A549 (cell line): ENCODE results near the gene DCN. TPM values are rescaled to one million over a fixed set of nuclear protein-coding genes. Genes with fewer than 3 reads are reported as not detected.
A peak's percentile ranks its signal among the peaks of the same experiment; 100 is the strongest.

ENCODE experiments used
- ATAC-seq, 2 experiments: fragments of 200-7000 bp in 1 of 2; fragments of >200 bp in 1 of 2; cut with Nextera tagmentation in 1 of 2; cut with Tn5 transposase in 1 of 2; 3 replicates each; pipeline versions ENCODE4 v1.8.0 to v1.9.1; 2018 to 2020; ENCODE audit warnings: mild to moderate bottlenecking in 1 of 2, moderate library complexity in 1 of 2
- CTCF ChIA-PET: fragments of 300-600 bp; sonication (Branson Sonifier 250); formaldehyde crosslinking; extraction: SDS; loops from one replicate; lab custom pipeline; 2021; ENCODE audit warnings: antibody characterized with exemption, inconsistent platforms; lab: Yijun Ruan, JAX
- POLR2A ChIA-PET: fragments of 350-600 bp; formaldehyde crosslinking; extraction: SDS; loops from one replicate; lab custom pipeline; 2021; ENCODE audit warnings: antibody characterized with exemption, inconsistent platforms; lab: Yijun Ruan, JAX
- DNase-seq, 2 experiments: peaks; one replicate each; pipeline versions ENCODE4 v3.0.0 to v3.0.0-alpha.2; 2011 to 2016; ENCODE audit warnings: low read depth in 1 of 2, low spot score in 1 of 2
- FAIRE-seq: peaks from 2 replicates; lab custom pipeline; 2011; peaks lifted over from hg19 to GRCh38; lab: Jason Lieb, UNC
- H3K27ac ChIP-seq, 2 experiments: fragments of >200 bp; sonication (Bioruptor Twin); formaldehyde crosslinking; 3 replicates each; pipeline ENCODE4 v1.5.1; 2016 to 2017
- H3K4me1 ChIP-seq: fragments of >200 bp; sonication (Bioruptor Twin); formaldehyde crosslinking; 3 replicates; pipeline ENCODE4 v1.6.1; 2016
- H3K4me2 ChIP-seq: fragments of >200 bp; sonication (Bioruptor Twin); formaldehyde crosslinking; 3 replicates; pipeline ENCODE4 v1.6.1; 2016
- H3K4me3 ChIP-seq: fragments of >200 bp; sonication (Bioruptor Twin); formaldehyde crosslinking; 3 replicates; pipeline ENCODE4 v1.5.1; 2016
- H3K9me3 ChIP-seq: fragments of >200 bp; sonication (Bioruptor Twin); formaldehyde crosslinking; 3 replicates; pipeline ENCODE4 v1.6.1; 2016
- BCL3 ChIP-seq: fragments of >200 bp; sonication (Bioruptor Twin); formaldehyde crosslinking; IDR thresholded peaks from 3 replicates; pipeline ENCODE4 v1.6.1; 2016
- BHLHE40 ChIP-seq: IDR thresholded peaks from 2 replicates; pipeline ENCODE4 v1.6.1; 2012; ENCODE audit warnings: low read depth, low read length, inconsistent platforms
- CBX2 ChIP-seq: fragments of 200-600 bp; sonication (generic); IDR thresholded peaks from 2 replicates; pipeline ENCODE4 v1.6.1; 2016; ENCODE audit warnings: low read depth, mild to moderate bottlenecking, borderline replicate concordance
- CBX8 ChIP-seq: fragments of 200-600 bp; sonication (generic); IDR thresholded peaks from 2 replicates; pipeline ENCODE4 v1.6.1; 2016
- CHD4 ChIP-seq: fragments of 200-600 bp; sonication (generic); IDR thresholded peaks from 2 replicates; pipeline ENCODE4 v1.6.1; 2016; ENCODE audit warnings: antibody characterized with exemption, mild to moderate bottlenecking, borderline replicate concordance
- CTCF ChIP-seq: fragments of >200 bp; sonication (Bioruptor Twin); formaldehyde crosslinking; IDR thresholded peaks from 3 replicates; pipeline ENCODE4 v1.5.1; 2016
- E2F6 ChIP-seq: IDR thresholded peaks from 2 replicates; pipeline ENCODE4 v1.6.1; 2012; ENCODE audit warnings: low read depth, borderline replicate concordance
- ESRRA ChIP-seq: fragments of 150-350 bp; IDR thresholded peaks from 2 replicates; pipeline ENCODE4 v1.6.1; 2014; ENCODE audit warnings: mild to moderate bottlenecking, low read length, borderline replicate concordance
- FOSL2 ChIP-seq, 2 experiments: fragments of 450-650 bp in 1 of 2; fragments of >200 bp in 1 of 2; sonication (Bioruptor Twin) in 1 of 2; formaldehyde crosslinking; IDR thresholded peaks; 2 replicates each; pipeline versions ENCODE4 v1.5.0 to v1.6.1; 2016 to 2020; ENCODE audit warnings: mild to moderate bottlenecking in 1 of 2, moderate library complexity in 1 of 2
- GATA3 ChIP-seq: IDR thresholded peaks from 2 replicates; pipeline ENCODE4 v1.6.1; 2012; ENCODE audit warnings: borderline replicate concordance
- HEYL ChIP-seq: fragments of 250-450 bp; sonication (Bioruptor Pico); IDR thresholded peaks from 2 replicates; pipeline ENCODE4 v1.8.0; 2021; ENCODE audit warnings: mild to moderate bottlenecking, moderate library complexity
- HOXA7 ChIP-seq: fragments of 250-450 bp; sonication (Bioruptor Pico); IDR thresholded peaks from 2 replicates; pipeline ENCODE4 v1.5.0; 2020; ENCODE audit warnings: mild to moderate bottlenecking, moderate library complexity
- HOXB13 ChIP-seq: fragments of 250-450 bp; sonication (Bioruptor Pico); IDR thresholded peaks from 2 replicates; pipeline ENCODE4 v1.5.0; 2020; ENCODE audit warnings: low read depth, mild to moderate bottlenecking, moderate library complexity
- KDM1A ChIP-seq: fragments of 200-600 bp; sonication (generic); IDR thresholded peaks from 2 replicates; pipeline ENCODE4 v1.6.1; 2016; ENCODE audit warnings: low read depth, mild to moderate bottlenecking
- KDM5A ChIP-seq: fragments of 200-600 bp; sonication (generic); IDR thresholded peaks from 2 replicates; pipeline ENCODE4 v1.6.1; 2016; ENCODE audit warnings: antibody characterized with exemption, mild to moderate bottlenecking
- MAFK ChIP-seq: fragments of 450-650 bp; IDR thresholded peaks from 2 replicates; pipeline ENCODE4 v1.6.1; 2014; ENCODE audit not compliant: partially characterized antibody
- NPAS2 ChIP-seq: fragments of 250-450 bp; sonication (Bioruptor Pico); IDR thresholded peaks from 2 replicates; pipeline ENCODE4 v1.8.0; 2022; ENCODE audit warnings: mild to moderate bottlenecking, moderate library complexity, borderline replicate concordance
- POLR2AphosphoS2 ChIP-seq: conservative IDR thresholded peaks from 2 replicates; pipeline ENCODE4 v1.6.1; 2012; ENCODE audit warnings: low read length, improper control_type of control experiment, inconsistent platforms
- REST ChIP-seq: fragments of 200-600 bp; sonication (generic); IDR thresholded peaks from 2 replicates; pipeline ENCODE4 v1.6.1; 2016; ENCODE audit warnings: antibody characterized with exemption, mild to moderate bottlenecking, moderate library complexity
- RFX5 ChIP-seq: fragments of 450-650 bp; IDR thresholded peaks from 2 replicates; pipeline ENCODE4 v1.7.1; 2014; ENCODE audit warnings: antibody characterized with exemption, mild to moderate bottlenecking, moderate library complexity
- SREBF2 ChIP-seq: fragments of 450-650 bp; IDR thresholded peaks from 2 replicates; pipeline ENCODE4 v1.6.1; 2014; ENCODE audit warnings: mild to moderate bottlenecking, moderate library complexity
- TFCP2L1 ChIP-seq: fragments of 250-450 bp; sonication (Bioruptor Pico); IDR thresholded peaks from 2 replicates; pipeline ENCODE4 v1.5.0; 2021; ENCODE audit warnings: mild to moderate bottlenecking
- USF2 ChIP-seq: fragments of 450-650 bp; IDR thresholded peaks from 2 replicates; pipeline ENCODE4 v1.6.1; 2014; ENCODE audit warnings: antibody characterized with exemption
- ZFP36 ChIP-seq: fragments of 450-650 bp; IDR thresholded peaks from 2 replicates; pipeline ENCODE4 v1.6.1; 2014; ENCODE audit warnings: borderline replicate concordance; ENCODE audit not compliant: partially characterized antibody
- ZNF302 ChIP-seq: fragments of 250-450 bp; sonication (Bioruptor Pico); IDR thresholded peaks from 2 replicates; pipeline ENCODE4 v1.9.0; 2021; ENCODE audit warnings: inconsistent platforms, mild to moderate bottlenecking, moderate library complexity
- WGBS: methylation state at CpG from one replicate; pipeline ENCODE4 v1.1.6; 2017; ENCODE audit errors: missing lambda C conversion rate; 5-methylcytosine and 5-hydroxymethylcytosine counted together
- polyA plus RNA-seq, 4 experiments: library from polyadenylated mRNA; depleted of rRNA in 3 of 4; stranded (reverse); fragments of >200 nt; fragmentation: RNase III in 1 of 4; extraction: RNeasy Plus Mini Kit Qiagen cat#74134 plus additional on column Dnase treatment in 1 of 4; gene quantifications; 2 replicates in 3 of 4; 3 replicates in 1 of 4; pipeline ENCODE4 v1.2.3, GENCODE V29; 2011 to 2017

The DCN gene
- polyA plus RNA-seq, 2 of the 4 experiments (the other 2 are of a cell fraction), result 1.0 TPM; not detected in 1

- ATAC-seq, result no peak
- no peak for DNase-seq
- WGBS, result 61% methylated on average over 2 of the region's 2 CpGs
- H3K9me3 ChIP-seq, result peaks cover 3% of the 10 kb centered on the region; the same call in 1 of the 3 replicates
- no peak for FAIRE-seq
- H3K4me1 ChIP-seq, result no peaks in the 10 kb centered on the region
- POLR2A ChIA-PET, result no interaction called here
- no peak overlapping the region for H3K4me3 ChIP-seq
- no peak overlapping the region for H3K4me2 ChIP-seq
- H3K27ac ChIP-seq, result no peak overlapping the region
- CTCF ChIA-PET, result no interaction called here
- TF ChIP-seq SREBF2, result no peak
- TF ChIP-seq TFCP2L1, result no peak
- TF ChIP-seq POLR2AphosphoS2, result no peak
- no peak for TF ChIP-seq RFX5
- TF ChIP-seq NPAS2, result no peak
- TF ChIP-seq GATA3, result no peak
- TF ChIP-seq E2F6, result no peak
Measured at GRCh38 chr12:91216871-91217270, 34.3 kb upstream of the DCN start.

GRCh38 chr12:91215940-91216454, 33.4 kb upstream of the DCN start:
- H3K4me1 ChIP-seq, result no peaks in the 10 kb centered on the region
- no peak overlapping the region for H3K4me2 ChIP-seq
- DNase-seq (peak in 1 of 2 experiments; percentile 11), ATAC-seq (no peak), FAIRE-seq (no peak)
- no peak overlapping the region for H3K4me3 ChIP-seq
- POLR2A ChIA-PET, result no interaction called here
- TF ChIP-seq CTCF, result no peak
- no peak for TF ChIP-seq REST
- TF ChIP-seq CHD4, result no peak
- no peak for TF ChIP-seq KDM1A
- no peak for TF ChIP-seq BHLHE40
- no peak for TF ChIP-seq HEYL
- TF ChIP-seq USF2, result no peak
- no peak for TF ChIP-seq KDM5A
- TF ChIP-seq CBX8, result no peak
- no peak for TF ChIP-seq GATA3
- no peak overlapping the region for H3K27ac ChIP-seq
- 18% methylated on average over 3 of the region's 3 CpGs for whole genome bisulfite sequencing
- CTCF ChIA-PET, result no interaction called here
- H3K9me3 ChIP-seq, result peaks cover 3% of the 10 kb centered on the region; the same call in 1 of the 3 replicates

- WGBS, result 35% methylated on average over 1 of the region's 1 CpG
- Histone ChIP-seq H3K4me1 (no peaks in the 10 kb centered on the region), H3K27ac (no peak overlapping the region), H3K9me3 (no peaks in the 10 kb centered on the region; the same call in 2 of the 3 replicates), H3K4me2 (no peak overlapping the region), H3K4me3 (no peak overlapping the region)
- ChIA-PET POLR2A (no interaction called here), CTCF (interaction anchor here (1.2 kb wide), 1 partner anchor 12 kb away, joined by 4 read pairs; no protein-coding TSS in a partner anchor)
- FAIRE-seq (no peak), ATAC-seq (no peak), DNase-seq (no peak)
- TF ChIP-seq ZNF302 (CRISPR knock-in tag), result no peak
- TF ChIP-seq CBX8, result no peak
- no peak for TF ChIP-seq FOSL2 (IDR thresholded peaks at IDR 0.05)
- TF ChIP-seq FOSL2 (CRISPR knock-in tag; IDR thresholded peaks at IDR 0.05), result no peak
- no peak for TF ChIP-seq BCL3
- TF ChIP-seq E2F6, result no peak
- no peak for TF ChIP-seq KDM1A
- no peak for TF ChIP-seq ZFP36
- no peak for TF ChIP-seq HOXA7 (CRISPR knock-in tag)
- no peak for TF ChIP-seq SREBF2
- TF ChIP-seq ESRRA, result no peak
- no peak for TF ChIP-seq CBX2
- TF ChIP-seq CHD4, result no peak
- TF ChIP-seq MAFK, result no peak
- no peak for TF ChIP-seq RFX5
- TF ChIP-seq HOXB13 (CRISPR knock-in tag), result no peak
Measured at GRCh38 chr12:91211866-91212265, 29.2 kb upstream of the DCN start.
